Esophagus muscularis mucosa (tissue), 3 donors: ENCODE results near the gene FCAMR.

ENCODE experiments used
- POLR2A ChIP-seq: fragments of 450-650 bp; IDR thresholded peaks from one replicate; pipeline ENCODE4 v1.6.1; 2017; ENCODE audit warnings: antibody characterized with exemption, moderate library complexity, mild to moderate bottlenecking, low read depth
- POLR2AphosphoS5 ChIP-seq, 2 donors: sonication (generic); formaldehyde crosslinking; IDR thresholded peaks; one replicate each; pipeline ENCODE4 v1.6.1; 2017; ENCODE audit warnings: antibody characterized with exemption in 2 of 2
- TF ChIP-seq, protein P1 (sequence below), 3 experiments: fragments of 200-600 bp in 2 of 3; fragments of 450-650 bp in 1 of 3; sonication (generic) in 2 of 3; IDR thresholded peaks; one replicate each; pipeline ENCODE4 v1.5.1; 2017 to 2019; ENCODE audit warnings: antibody characterized with exemption in 3 of 3, mild to moderate bottlenecking in 2 of 3, moderate library complexity in 1 of 3

DNA sequence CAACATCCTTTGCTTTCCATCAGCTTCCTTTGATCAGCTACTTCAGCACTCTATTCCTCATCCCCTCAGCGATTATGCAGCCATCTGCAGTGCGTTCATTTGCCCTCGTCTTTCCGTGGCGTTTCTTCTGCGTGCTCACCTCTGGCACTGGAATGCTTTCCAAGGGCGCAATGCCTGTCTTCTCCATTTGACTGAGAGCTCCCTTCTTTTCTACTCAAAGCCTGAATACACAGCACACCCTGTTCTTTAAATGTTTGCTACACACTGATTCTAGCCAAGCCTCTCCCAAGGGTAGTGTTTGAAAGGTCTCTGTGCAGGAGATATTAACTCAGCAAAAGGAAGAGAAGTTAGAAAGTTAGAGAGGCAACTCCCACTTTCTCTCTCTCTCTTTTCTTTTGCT is 39.7 kb upstream of the FCAMR start:
- TF ChIP-seq, protein P1, sequence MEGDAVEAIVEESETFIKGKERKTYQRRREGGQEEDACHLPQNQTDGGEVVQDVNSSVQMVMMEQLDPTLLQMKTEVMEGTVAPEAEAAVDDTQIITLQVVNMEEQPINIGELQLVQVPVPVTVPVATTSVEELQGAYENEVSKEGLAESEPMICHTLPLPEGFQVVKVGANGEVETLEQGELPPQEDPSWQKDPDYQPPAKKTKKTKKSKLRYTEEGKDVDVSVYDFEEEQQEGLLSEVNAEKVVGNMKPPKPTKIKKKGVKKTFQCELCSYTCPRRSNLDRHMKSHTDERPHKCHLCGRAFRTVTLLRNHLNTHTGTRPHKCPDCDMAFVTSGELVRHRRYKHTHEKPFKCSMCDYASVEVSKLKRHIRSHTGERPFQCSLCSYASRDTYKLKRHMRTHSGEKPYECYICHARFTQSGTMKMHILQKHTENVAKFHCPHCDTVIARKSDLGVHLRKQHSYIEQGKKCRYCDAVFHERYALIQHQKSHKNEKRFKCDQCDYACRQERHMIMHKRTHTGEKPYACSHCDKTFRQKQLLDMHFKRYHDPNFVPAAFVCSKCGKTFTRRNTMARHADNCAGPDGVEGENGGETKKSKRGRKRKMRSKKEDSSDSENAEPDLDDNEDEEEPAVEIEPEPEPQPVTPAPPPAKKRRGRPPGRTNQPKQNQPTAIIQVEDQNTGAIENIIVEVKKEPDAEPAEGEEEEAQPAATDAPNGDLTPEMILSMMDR (IDR thresholded peaks at IDR 0.05): no peak
- TF ChIP-seq POLR2AphosphoS5 (IDR thresholded peaks at IDR 0.05) (no peak), POLR2A (no peak)
